Measurements from ENCODE around the gene GZMB. TPM values are rescaled to one million over a fixed set of nuclear protein-coding genes. Genes with fewer than 3 reads are reported as not detected.

Gene GZMB
- total and polyA plus RNA-seq, 2 of the 13 experiments (the other 11 are each of a cell fraction or from before 2014, with no cell fraction given) = 0.12 TPM; not detected in 1

- peak; percentile 42; the same call in 1 of the 2 replicates for TF ChIP-seq POGK (CRISPR knock-in tag; conservative IDR thresholded peaks at IDR 0.05)
- TF ChIP-seq KLF6 (CRISPR knock-in tag; IDR thresholded peaks at IDR 0.05) = peak; percentile 63; the same call in 1 of the 2 replicates
- TF ChIP-seq ZNF124 (CRISPR knock-in tag; IDR thresholded peaks at IDR 0.05) = peak; percentile 90; the same call in 1 of the 2 replicates
- TF ChIP-seq GMEB1 (CRISPR knock-in tag; IDR thresholded peaks at IDR 0.05; ENCODE audit: borderline replicate concordance) = 0 out of 2 replicates have a peak, but pooled peaks have one; percentile 37
- no peak for TF ChIP-seq ZNF512B (CRISPR knock-in tag; IDR thresholded peaks at IDR 0.05; ENCODE audit: borderline replicate concordance)
- peak; percentile 57; the same call in 1 of the 2 replicates for TF ChIP-seq SAP130 (CRISPR knock-in tag; IDR thresholded peaks at IDR 0.05; ENCODE audit: low read depth)
- peak; percentile 75; the same call in 1 of the 2 replicates for TF ChIP-seq MXD4 (CRISPR knock-in tag; IDR thresholded peaks at IDR 0.05)
- TF ChIP-seq IKZF4 (CRISPR knock-in tag; IDR thresholded peaks at IDR 0.05; ENCODE audit: borderline replicate concordance, low read depth, not compliant biosample characterization) = no peak
- TF ChIP-seq ZNF784 (CRISPR knock-in tag; IDR thresholded peaks at IDR 0.05; ENCODE audit: borderline replicate concordance) = no peak; the same call in 1 of the 2 replicates
- no peak for TF ChIP-seq KDM4B (CRISPR knock-in tag; IDR thresholded peaks at IDR 0.05)
- peak; percentile 46; the same call in 1 of the 2 replicates for TF ChIP-seq YEATS4 (CRISPR knock-in tag; IDR thresholded peaks at IDR 0.05; ENCODE audit: borderline replicate concordance)
- peak; percentile 78 for TF ChIP-seq KAT8 (CRISPR knock-in tag; IDR thresholded peaks at IDR 0.05)
- TF ChIP-seq ZNF30 (CRISPR knock-in tag; IDR thresholded peaks at IDR 0.05) = 0 out of 2 replicates have a peak, but pooled peaks have one; percentile 34
- no peak for TF ChIP-seq ZNF10 (CRISPR knock-in tag; IDR thresholded peaks at IDR 0.05; ENCODE audit: borderline replicate concordance, low read depth)
- peak; percentile 57; the same call in 1 of the 2 replicates for TF ChIP-seq DRAP1 (CRISPR knock-in tag; IDR thresholded peaks at IDR 0.05)
- TF ChIP-seq TP53 (CRISPR knock-in tag; conservative IDR thresholded peaks at IDR 0.05) = no peak
- TF ChIP-seq NFYC (CRISPR knock-in tag; IDR thresholded peaks at IDR 0.05) = peak; percentile 39; the same call in 1 of the 2 replicates
- peak; percentile 64; the same call in 1 of the 2 replicates for TF ChIP-seq ZNF574 (CRISPR knock-in tag; IDR thresholded peaks at IDR 0.05)
- TF ChIP-seq EZH2 (conservative IDR thresholded peaks at IDR 0.05; ENCODE audit: low read depth, low read length) = peak; percentile 91
Measured at GRCh38 chr14:24678801-24679247, 44.8 kb upstream of the GZMB start (continued).
